ENCODE data around the gene INPP5E.

The INPP5E gene

DNA sequence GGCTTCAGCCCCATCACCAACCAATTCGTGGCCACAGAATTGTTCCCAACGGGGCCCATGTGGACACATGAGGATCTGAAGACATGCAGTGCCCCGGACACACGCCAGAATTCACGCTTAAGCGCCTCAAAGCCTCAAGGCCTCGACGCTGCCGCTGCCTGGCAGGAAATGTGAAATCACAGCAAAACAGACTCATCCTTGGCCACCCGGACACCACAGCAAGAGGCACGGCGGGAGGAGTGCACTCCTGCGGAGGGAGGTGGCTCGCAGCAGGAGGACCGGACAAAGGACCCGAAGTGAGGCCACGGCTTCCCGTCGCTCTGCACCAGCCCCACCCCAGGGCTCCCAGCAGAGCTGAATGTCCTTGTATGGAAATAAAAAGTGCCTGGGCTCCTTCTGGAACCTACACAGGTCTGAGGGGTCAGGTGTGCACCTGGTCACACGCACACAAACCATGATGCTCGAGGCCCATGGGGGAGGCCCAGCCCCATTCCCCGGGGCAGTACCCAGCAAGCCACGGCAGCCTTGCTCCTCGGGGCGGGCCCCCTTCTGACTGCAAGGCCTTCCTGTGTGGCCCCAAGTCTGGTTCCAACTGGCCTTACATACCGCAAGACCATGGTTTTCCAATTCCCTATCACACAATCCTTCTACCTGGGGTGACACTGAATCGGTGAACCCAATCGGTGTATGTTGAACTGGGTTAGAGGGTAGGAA lies 33.2 kb upstream of the INPP5E start:
- no peaks in the 10 kb centered on the region for H3F3A ChIP-seq (ENCODE audit: control insufficient read depth, insufficient read depth)
- peaks cover 6% of the 10 kb centered on the region; the same call in 1 of the 2 replicates for H4K20me1 ChIP-seq (ENCODE audit: control insufficient read depth, insufficient read depth, low read depth, low read length)
- TF ChIP-seq EZH2phosphoT487 (IDR thresholded peaks at IDR 0.05; ENCODE audit: borderline replicate concordance, low read length): no peak
- TF ChIP-seq, protein P1, sequence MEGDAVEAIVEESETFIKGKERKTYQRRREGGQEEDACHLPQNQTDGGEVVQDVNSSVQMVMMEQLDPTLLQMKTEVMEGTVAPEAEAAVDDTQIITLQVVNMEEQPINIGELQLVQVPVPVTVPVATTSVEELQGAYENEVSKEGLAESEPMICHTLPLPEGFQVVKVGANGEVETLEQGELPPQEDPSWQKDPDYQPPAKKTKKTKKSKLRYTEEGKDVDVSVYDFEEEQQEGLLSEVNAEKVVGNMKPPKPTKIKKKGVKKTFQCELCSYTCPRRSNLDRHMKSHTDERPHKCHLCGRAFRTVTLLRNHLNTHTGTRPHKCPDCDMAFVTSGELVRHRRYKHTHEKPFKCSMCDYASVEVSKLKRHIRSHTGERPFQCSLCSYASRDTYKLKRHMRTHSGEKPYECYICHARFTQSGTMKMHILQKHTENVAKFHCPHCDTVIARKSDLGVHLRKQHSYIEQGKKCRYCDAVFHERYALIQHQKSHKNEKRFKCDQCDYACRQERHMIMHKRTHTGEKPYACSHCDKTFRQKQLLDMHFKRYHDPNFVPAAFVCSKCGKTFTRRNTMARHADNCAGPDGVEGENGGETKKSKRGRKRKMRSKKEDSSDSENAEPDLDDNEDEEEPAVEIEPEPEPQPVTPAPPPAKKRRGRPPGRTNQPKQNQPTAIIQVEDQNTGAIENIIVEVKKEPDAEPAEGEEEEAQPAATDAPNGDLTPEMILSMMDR (IDR thresholded peaks at IDR 0.05; ENCODE audit: low read depth, low read length, poor library complexity, severe bottlenecking): no peak
- H3K4me3 ChIP-seq (ENCODE audit: low read length): no peak overlapping the region
- H3K36me3 ChIP-seq (ENCODE audit: control insufficient read depth, low read length): peaks cover 98% of the 10 kb centered on the region
- H3K79me2 ChIP-seq (ENCODE audit: control insufficient read depth, low read length): peaks cover 83% of the 10 kb centered on the region
- no peaks in the 10 kb centered on the region for H3K4me1 ChIP-seq (ENCODE audit: control insufficient read depth, low read length)
- H3K9me3 ChIP-seq (ENCODE audit: control insufficient read depth, insufficient read depth, low read length): no peaks in the 10 kb centered on the region
- H3K27ac ChIP-seq (ENCODE audit: low read depth, low read length): no peak overlapping the region
- no peaks in the 10 kb centered on the region for H3K9me2 ChIP-seq (replicated peaks; ENCODE audit: control insufficient read depth, low read length)
- H3K27me3 ChIP-seq (ENCODE audit: control insufficient read depth, low read length): no peaks in the 10 kb centered on the region
- H3K4me2 ChIP-seq (ENCODE audit: low read length): no peak overlapping the region

DNA sequence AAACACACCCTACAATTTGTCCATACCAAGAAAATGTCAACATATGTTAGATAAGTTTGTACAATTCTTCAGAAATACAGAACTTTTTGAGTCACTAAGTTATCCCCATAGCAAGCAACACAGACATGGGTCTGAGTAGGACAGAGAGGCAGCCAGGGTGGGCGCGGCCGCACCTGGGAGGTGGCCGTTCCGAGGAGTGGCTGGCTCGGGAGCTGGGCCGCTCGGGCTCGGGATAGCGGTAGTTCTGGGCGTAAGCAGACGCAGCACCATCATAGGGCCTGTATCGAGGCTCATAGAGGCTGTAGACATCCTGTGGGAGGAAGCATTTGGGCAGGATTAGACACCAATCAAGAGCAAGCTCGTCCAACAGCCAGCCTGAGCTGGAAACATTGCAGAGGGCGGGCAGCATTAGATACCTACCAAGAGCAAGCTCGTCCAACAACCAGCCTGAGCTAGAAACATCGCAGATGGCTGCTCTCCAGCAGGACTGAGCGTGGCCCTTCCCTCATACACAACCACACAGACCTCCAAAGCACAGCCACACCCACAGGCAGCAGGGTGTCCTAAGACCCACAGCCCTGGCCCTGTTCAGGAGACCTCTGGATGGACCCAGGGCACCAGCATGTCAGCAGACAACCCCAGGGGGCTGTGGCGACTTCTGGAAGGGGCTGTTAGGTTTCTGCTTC lies 32.3 kb upstream of the INPP5E start:
- Histone ChIP-seq H3K4me3 (ENCODE audit: low read length) (no peak overlapping the region), H3K27me3 (ENCODE audit: control insufficient read depth, low read length) (no peaks in the 10 kb centered on the region), H4K20me1 (ENCODE audit: control insufficient read depth, insufficient read depth, low read depth, low read length) (no peaks in the 10 kb centered on the region; the same call in 1 of the 2 replicates), H3K79me2 (ENCODE audit: control insufficient read depth, low read length) (peaks cover 74% of the 10 kb centered on the region), H3K27ac (ENCODE audit: low read depth, low read length) (no peak overlapping the region), H3K9me3 (ENCODE audit: control insufficient read depth, insufficient read depth, low read length) (no peaks in the 10 kb centered on the region), H3K9me2 (replicated peaks; ENCODE audit: control insufficient read depth, low read length) (no peaks in the 10 kb centered on the region), H3K4me1 (ENCODE audit: control insufficient read depth, low read length) (no peaks in the 10 kb centered on the region), H3F3A (ENCODE audit: control insufficient read depth, insufficient read depth) (no peaks in the 10 kb centered on the region), H3K4me2 (ENCODE audit: low read length) (no peak overlapping the region), H3K36me3 (ENCODE audit: control insufficient read depth, low read length) (peaks cover 98% of the 10 kb centered on the region)
- TF ChIP-seq, protein P1 (IDR thresholded peaks at IDR 0.05; ENCODE audit: low read depth, low read length, poor library complexity, severe bottlenecking): no peak
- TF ChIP-seq EZH2phosphoT487 (IDR thresholded peaks at IDR 0.05; ENCODE audit: borderline replicate concordance, low read length): no peak

DNA sequence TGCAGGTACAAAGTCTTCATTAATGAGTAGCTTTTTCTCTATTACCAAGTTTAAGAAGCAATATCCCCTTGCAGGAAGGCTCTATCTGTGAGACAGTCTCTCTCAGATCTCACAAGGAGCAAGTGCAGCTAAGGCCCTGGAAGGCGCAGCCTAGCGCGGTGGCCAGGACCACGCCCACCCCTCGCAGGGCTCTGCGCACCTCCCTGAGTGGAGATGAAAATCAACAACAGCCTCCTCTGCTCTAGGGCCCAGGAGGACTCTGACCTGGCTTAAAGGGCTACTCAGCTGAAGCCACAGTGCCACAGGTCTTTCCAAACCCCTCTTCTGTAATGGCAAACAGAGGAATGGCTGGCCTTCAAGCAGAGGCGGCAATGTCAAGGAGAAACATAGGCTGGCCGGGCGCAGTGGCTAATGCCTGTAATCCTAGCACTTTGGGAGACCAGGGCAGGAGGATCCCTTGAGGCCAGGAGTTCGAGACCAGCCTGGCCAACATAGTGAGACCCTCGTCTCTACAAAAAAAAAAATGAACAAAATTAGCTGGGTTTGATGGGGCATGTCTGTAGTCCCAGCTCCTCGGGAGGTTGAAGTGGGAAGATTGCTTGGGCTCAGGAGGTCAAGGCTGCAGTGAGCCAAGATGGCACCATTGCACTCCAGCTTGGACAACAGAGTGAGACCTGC lies 31.3 kb upstream of the INPP5E start:
- Histone ChIP-seq H3K9me3 (ENCODE audit: control insufficient read depth, insufficient read depth, low read length) (no peaks in the 10 kb centered on the region), H3K27ac (ENCODE audit: low read depth, low read length) (no peak overlapping the region), H3K9me2 (replicated peaks; ENCODE audit: control insufficient read depth, low read length) (no peaks in the 10 kb centered on the region), H3K36me3 (ENCODE audit: control insufficient read depth, low read length) (peaks cover 98% of the 10 kb centered on the region), H4K20me1 (ENCODE audit: control insufficient read depth, insufficient read depth, low read depth, low read length) (no peaks in the 10 kb centered on the region; the same call in 1 of the 2 replicates), H3F3A (ENCODE audit: control insufficient read depth, insufficient read depth) (no peaks in the 10 kb centered on the region), H3K27me3 (ENCODE audit: control insufficient read depth, low read length) (no peaks in the 10 kb centered on the region), H3K4me2 (ENCODE audit: low read length) (no peak overlapping the region), H3K4me1 (ENCODE audit: control insufficient read depth, low read length) (no peaks in the 10 kb centered on the region), H3K79me2 (ENCODE audit: control insufficient read depth, low read length) (peaks cover 66% of the 10 kb centered on the region), H3K4me3 (ENCODE audit: low read length) (no peak overlapping the region)
- TF ChIP-seq, protein P1 (IDR thresholded peaks at IDR 0.05; ENCODE audit: low read depth, low read length, poor library complexity, severe bottlenecking): no peak
- TF ChIP-seq EZH2phosphoT487 (IDR thresholded peaks at IDR 0.05; ENCODE audit: borderline replicate concordance, low read length): no peak
